ENCODE measurements around the gene AOPEP.

AOPEP gene

DNA sequence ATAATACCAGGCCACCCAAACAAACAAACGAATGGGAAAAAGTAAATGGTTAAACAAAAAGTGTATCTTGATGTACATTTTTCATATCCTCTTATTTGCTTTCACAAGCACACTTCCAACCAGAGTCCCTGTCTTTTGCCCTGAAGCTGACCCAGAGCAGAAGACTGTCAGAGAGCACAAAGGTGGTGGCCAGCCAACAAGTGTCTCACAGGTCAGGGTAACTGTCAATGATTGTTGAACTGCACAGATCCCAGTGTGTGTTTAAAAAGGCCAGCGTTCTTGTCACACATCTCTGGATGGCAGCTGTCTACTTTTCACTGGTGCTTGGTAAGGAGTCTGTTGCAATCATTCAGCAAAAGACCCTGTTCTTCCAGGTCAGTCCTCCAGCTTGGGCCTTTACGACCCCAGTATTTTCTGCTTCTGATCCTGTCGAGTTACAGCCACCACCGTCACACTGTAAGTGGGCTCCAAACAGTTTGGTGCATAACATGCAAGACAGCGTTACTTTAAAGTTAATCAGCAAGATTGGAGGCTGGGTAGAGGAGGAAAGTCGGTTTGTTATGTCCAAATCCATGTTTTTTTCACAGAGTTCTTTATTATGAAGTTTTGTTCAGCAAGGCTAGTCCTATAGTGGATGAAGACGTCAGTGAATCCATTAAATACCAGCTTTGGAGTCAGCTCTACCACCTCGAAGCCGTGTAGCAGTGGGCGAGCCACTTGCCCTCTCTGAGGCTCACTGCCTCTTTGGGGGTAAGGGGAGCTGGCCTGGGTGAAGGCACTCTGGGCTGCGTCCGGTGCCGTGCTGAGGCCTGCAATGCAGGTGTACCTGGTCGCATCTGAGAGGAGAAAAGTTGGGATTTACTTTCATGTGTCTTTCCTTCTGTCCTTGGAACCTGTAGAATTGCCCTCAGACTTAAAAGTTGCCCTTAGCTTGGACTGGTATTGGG lies 265.7 kb downstream of the AOPEP start:
- no peak for DNase-seq (ENCODE audit: low read depth in 2 of 2)

DNA sequence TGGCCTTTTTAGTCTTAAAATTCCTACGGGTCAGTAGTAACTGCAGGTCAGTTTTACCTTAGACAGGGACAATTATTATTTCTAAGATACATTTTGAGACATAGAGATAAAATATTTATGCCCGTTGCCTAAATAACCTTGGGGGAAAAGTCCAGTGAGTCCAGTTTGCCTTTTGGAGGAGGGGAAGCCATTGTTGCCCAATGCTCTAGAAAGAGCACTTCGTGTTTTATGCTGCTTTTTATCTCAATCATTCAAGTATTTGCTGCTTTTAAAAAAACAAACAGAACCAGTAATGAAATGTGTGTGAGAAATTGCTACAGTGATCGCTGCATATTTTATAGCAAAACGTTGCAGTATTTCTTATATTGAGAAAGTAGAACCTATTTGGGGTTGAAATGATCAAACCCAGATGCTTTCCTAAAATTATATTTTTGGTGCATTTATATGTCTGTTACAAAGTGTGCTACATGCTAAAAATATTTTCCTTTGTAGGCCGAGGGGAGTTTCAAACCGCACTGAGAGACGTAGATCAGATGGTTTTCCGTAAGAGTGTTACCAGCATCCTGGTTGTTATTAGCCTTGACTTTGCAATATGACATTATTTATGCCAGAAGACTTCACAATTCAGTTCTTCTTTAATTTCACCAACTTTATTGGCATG lies 266.8 kb downstream of the AOPEP start:
- DNase-seq (ENCODE audit: low read depth in 2 of 2), result no peak

DNA sequence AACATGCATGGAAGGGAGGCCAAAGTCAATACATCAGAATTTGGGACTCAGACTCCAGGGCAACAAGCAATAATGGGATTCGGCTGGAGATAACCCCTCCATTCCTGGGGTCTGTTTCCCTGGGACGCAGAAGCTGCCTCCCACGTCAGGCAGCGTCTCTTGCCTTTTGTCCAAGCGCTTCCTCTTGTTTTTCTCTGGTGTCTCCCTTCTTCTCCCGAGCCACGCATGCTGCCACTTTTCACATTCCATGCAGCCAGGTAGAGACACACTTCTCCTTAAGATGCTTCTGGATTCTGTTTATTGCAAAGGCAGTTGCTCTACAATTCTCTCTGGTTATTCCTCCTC lies 267.3 kb downstream of the AOPEP start:
- no peak for DNase-seq (ENCODE audit: low read depth in 2 of 2)

DNA sequence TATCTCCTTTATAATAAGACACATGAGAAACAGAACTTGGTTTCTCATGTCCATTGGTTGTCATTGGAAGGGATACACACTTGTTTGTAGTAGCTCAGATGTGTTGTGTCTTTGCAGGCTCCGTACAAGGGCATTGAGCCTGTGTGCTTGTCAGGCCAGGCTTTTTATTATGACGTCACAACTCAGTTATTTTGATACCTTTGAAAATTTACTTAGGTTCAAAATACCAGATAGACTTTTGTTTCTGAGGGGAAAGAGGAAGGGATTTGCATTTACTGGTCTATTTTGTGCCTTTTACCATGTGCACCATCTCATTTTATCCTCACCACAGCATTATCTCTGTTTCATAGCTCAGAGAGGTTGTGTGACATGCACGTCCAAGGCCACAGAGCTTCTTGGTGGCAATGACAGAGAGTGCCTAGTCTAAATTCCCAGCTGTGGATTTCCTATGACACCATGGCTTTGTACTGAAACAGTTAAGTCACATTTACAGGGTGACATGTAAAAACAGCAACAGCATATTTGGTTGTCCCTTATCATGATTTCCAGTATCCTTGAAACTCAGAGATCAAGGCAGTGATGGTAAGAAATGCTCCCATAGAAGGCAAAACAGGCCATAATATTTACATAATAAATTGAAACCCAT lies 268.7 kb downstream of the AOPEP start:
- DNase-seq (ENCODE audit: low read depth in 2 of 2), result no peak

DNA sequence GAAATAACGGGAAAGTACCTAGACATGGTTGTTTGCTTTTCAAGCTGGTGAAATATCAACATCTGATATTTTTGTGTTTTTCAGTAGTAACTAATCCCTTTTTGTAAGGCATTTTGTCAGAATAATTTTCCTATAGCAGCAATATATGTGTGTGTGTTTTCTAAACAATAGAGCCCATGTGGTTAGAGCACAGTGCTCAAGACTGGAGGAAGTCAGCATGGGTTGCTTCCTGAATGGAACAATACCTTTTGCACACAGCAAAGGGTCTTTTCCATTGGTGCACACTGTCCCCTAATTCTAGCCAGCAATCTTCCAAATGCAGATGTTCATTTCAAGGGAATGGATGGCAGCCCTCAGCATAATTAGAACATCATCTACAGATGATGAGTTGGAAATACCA lies 270.1 kb downstream of the AOPEP start:
- DNase-seq (ENCODE audit: low read depth in 2 of 2), result no peak

DNA sequence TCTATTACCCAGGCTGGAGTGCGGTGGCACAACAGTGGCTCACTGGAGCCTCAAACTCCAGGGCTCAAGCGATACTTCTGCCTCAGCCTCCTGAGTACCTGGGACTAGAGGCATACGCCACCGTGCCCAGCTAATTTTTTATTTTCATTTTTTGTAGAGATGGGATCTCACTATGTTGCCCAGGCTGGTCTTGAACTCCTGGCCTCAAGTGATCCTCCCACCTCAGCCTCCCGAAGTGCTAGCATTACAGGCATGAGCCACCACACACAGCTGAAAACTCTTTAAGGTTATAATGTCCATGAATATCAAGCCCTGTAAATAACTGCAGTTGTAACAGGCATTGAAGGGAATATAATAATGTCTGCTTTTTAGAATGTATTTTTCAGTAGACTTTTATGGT lies 271.2 kb downstream of the AOPEP start:
- DNase-seq (ENCODE audit: low read depth in 2 of 2), result no peak

DNA sequence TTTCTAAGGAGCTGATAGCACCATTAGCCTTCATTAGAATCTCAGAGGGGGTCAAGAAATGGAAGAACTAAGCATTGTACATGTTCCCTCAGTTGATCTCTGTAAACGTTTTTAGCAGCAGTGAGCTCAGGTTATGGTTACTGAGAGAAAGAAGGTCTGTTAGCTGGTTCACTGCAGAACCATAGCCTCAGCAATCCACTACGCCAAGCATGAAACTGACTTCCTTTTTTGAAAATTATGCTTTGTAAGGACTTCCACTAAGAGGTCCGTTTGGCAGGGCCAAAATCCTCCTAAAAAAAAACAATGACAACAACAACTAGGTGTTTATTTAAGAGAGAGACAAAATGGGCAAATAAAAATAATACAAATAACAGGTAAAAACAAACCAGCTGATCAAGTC lies 273.3 kb downstream of the AOPEP start:
- DNase-seq (ENCODE audit: low read depth in 2 of 2), result no peak

DNA sequence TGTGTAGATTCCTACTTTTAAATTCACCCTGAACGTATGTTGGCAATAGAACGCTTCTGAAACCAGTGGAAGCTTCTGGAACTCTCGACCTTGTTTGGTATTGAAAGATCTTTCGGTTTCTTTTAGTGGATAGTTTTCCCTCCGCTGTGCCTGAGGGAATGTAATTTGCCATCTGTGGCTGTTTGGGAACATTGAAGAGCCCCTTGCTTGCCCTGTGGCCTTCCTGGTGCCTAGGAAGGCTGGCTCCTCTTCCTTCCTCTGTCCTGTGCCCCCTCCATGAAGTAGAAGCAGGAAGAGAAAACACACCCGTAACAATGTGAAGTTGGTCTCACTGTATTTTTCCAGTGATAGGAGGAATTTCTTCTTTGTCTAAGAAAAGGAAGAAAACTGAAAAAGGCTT lies 274.3 kb downstream of the AOPEP start:
- no peak for DNase-seq (ENCODE audit: low read depth in 2 of 2)

DNA sequence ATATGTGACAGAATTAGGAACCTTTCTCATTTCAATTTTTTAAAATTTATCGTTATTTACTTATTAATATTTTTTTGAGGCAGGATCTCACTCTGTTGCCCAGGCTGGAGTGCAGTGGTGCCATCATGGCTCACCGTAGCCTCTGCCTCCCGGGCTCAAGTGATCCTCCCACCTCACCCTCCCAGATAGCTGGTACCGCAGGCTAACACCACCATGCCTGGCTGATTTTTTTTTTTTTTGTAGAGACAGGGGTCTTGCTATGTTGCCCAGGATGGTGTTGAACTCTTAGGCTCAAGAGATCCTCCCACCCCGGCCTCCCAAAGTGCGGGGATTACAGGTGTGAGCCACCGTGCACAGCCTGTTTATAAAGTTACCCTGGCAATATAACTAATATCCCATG lies 275.2 kb downstream of the AOPEP start:
- no peak for DNase-seq (ENCODE audit: low read depth in 2 of 2)

DNA sequence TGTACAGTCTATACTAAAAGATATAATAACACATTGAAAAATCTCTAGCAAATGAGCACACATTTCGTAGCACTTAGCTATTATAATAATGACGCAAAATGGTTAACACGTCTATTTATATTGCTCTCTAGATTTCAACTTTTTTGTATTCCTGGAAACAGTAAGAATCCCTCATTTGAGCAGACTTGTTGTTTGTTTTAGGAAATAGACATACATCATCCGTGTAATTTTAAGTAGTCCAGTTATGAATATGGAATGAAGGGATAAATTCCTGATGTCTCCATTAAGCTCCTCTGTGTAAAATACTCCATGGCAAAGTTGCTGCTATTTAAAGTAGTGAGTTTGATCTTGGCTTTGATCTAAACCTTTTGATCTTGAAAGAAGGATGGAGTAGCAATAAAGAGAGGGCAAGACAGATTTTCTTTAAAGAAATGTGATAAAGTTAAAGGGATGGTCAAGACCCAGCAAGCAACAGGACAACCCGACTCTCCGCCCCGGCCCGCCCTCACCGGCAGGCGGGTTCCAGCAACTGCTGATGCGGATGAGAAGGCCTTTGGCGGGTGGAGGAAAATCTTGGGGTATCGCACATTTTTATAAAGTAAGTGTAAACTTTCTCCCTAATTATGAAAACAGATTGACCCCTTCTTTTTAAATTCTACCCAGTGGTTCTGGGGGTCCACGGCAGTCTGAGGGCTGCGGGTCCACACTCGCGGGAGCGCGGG lies 277.4 kb downstream of the AOPEP start:
- no peak for DNase-seq (ENCODE audit: low read depth in 2 of 2)

DNA sequence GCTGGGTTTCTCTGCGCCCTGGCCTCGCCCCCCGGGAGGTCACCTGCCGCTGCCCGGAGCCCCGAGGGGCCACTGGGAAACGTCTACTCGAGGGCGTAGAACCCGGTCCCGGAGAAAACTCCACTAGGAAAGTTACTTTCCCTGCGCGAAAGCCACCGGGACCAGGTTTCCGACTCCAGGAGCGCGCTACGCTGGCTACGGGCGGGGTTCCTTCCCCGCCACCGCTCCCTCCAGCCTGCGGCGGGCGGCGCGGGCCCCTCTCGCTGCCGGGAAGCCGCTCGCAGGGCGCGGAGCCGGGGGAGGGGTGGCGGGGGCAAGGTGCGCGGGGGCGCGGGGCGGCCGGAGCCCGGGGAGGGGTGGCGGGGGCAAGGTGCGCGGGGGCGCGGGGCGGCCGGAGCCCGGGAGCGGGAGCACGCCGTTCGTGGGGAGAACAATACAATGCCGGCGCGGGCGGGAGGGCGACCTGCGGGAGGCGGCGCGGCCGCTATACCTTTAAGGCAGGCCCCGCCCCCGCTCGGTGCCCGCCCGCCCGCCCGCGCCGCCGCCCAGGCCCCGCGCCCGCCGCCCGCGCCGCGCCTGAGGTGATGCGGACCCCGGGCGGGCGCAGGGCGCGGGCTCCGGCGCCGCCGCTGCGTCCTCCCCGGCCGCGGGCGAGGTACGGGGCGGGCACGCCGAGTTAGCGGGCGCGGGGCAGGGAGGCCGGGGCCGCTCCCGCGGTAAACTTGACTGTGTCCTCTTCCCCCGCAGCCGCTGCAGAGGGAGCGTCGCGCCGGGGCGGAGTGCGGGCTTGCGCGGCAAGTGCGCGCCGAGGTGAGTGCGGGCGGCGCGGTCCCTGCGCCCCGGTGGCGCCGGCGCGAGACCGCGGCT lies 278.1 kb downstream of the AOPEP start:
- peak in 1 of 2 experiments; percentile 16 for DNase-seq (ENCODE audit: low read depth in 2 of 2)

DNA sequence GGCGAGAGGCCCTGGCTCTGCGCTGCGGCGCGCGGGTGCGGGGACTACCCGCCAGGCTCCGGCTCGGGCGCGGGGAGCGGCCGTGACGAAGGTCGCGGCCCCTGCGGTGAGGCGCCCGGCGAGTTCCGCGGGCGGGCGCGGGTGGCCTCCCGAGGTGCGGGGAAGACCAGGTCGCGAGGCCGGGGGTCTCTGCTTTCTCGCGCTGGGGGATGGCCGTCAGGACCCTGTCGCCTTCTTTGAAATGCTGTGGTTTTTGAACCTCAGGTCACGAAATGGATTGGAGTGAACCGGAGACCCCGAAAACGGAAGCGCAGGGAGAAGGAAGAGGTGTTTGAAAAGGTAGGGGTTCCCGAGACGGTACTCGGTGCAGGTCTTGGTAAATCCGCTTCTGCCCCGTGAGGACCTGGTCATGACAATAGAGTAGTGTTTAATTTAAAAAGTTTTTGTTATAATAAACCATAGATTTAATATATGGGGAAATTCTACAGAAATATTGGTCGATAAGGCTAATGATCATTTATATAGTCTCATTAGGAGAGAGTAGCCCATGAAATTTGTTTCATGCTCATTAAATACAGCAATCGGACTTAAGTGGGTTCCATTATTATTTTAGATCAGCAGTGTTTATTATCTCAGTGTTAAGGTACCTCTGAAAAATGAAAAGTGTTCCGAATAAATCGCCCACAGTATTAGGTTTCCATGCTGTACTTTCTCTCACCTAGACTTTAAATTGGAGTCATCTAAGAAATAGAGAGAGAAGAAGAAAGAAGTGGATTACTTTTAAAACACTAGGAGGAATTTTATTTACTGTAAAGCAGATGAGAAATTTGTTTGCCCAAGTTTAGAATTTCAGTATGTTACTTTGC lies 279.0 kb downstream of the AOPEP start:
- no peak for DNase-seq (ENCODE audit: low read depth in 2 of 2)

DNA sequence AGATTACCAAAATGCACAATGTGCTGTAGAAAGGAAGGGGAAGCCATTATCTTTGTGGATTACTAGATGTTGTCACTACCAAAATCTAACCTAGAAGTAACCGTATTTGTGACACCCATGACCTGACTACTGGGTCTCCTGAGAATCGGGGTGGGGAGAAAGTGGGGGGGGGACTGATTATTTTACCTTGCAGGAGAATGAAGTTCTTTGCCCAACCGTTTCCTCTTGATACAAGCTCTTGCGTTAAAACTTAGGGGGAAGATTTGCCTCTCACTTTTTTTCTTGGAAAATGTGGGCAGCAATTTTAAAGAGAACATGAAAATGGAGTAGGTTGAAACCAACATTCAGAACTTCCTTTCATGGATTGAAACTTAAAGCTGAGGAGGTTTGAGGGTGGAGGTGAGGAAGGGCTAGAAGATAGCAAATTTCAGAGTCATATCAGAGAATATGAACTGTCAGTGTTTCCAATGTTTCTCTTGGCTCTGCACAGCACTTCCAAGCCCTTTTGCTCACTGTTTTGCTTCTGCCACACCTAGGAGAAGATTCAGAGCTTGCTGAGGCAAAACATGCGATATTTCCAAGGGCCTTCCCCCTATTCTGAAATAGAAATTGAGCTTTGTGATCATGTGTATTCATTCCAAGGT lies 280.8 kb downstream of the AOPEP start:
- DNase-seq (ENCODE audit: low read depth in 2 of 2), result no peak

DNA sequence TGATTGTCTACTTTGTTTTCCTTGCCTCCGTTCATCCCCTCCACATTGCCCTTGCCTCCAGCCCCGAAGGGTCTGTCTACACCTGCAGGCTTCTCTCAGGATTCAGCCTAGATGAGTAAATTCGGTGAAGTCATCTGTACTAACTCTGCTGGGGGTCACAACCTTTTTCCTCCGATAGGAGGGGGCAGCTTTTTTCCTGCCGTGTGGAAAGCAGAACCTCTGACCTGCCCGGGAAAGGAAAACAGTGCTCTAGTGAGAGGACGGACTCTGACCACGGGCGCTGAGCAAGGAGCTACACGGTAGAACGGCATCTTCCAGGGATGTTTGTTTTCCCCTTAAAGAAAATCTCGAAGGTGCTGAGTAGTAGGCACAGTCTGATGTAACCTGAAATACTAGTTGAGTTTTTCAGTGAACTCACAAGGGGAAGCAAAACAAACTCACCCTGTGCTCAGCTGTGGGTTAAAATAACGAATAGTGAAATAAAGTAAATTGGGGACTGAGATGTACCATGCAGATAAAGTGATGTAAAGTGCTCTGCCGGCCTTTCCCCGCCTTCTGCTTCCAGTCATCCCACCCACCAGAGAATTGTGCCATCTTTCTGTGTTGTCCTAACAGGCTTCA lies 281.8 kb downstream of the AOPEP start:
- DNase-seq (ENCODE audit: low read depth in 2 of 2), result no peak

DNA sequence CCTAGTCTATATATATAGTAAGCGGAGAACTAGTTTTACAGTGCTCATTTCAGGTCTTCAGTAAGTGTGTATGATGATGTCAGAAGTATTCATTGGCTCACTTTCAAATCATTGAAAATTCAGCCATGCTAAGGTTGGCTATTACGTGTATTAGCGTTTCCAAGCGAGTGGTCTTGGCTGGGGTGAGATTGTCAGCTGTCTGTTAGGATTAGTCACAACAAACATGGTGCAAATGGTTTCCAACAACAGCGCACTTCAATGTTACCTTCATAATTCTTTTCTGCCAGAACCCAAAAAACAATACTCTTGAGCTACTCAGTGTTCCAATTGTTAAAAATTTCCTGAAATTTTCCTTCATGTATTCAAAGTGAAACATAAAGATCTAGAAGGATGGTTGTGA lies 283.0 kb downstream of the AOPEP start:
- DNase-seq (ENCODE audit: low read depth in 2 of 2), result no peak

DNA sequence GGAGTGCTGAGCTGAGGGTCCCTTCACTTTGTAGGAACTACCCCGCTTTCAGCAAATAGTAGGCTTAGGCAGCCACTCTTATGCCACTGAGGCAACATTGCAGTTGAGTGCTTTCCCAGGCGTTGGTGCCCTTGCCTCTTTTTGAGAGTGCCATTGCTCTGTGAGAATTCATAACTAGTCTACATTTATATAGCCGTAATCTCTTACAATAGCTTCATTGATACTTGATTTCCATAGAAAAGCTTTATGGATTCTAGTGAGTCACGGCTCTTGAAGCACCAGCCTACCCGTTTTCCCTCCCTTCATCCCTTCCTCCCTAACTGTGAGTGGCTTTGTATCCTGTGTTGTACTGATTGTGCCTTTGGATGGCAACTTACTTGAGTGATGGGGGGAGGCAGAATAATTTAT lies 283.9 kb downstream of the AOPEP start:
- DNase-seq (ENCODE audit: low read depth in 2 of 2), result no peak

DNA sequence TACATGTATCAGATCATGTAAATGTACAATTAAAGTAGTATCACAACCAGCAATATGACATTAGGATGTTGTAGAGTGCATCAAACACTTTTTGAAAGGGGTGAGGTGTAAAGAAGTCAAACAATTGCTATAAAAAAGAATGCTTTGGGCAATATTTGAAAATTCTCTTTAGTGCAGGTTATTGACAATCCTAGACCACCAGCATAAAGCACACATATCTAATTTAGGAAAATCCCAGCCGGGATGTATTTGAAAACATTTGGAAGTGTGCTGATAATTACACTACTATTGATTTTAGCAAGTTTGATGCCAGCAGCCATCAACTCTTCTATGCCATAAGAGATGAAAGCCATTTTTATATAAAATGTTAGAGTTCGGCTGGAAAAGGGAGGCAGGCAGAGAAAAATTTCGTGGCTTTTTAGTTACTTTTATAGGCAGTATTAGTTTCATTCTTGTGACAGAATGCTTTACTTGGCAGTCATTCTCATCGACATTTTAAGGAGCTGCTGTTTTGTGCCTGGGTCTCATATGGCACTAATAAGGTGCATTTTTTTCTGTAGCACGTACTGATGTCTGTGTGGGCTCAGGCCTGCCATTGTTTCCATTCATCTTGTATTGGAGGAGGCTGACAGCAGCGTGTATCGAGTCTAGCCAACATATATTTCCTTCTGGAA lies 285.7 kb downstream of the AOPEP start:
- no peak for DNase-seq (ENCODE audit: low read depth in 2 of 2)

DNA sequence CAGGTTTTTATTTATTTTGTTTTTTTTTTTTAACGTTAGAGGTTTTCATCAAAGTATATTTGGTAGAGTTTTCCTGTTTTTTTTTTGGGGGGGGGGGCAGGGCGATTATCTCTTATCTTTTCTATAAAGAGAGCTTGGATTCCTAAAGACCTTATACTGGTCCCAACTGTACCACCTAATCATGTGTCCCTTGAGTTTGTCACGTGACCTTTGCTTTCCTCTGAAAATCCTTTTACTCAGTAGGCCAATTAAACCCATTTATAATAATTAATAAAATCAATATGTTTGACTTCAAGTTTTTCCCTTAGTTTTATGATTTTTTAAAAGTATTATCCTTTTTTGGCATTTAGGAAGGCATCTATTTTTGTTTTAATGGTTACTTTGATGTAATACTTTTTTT lies 286.4 kb downstream of the AOPEP start:
- no peak for DNase-seq (ENCODE audit: low read depth in 2 of 2)

DNA sequence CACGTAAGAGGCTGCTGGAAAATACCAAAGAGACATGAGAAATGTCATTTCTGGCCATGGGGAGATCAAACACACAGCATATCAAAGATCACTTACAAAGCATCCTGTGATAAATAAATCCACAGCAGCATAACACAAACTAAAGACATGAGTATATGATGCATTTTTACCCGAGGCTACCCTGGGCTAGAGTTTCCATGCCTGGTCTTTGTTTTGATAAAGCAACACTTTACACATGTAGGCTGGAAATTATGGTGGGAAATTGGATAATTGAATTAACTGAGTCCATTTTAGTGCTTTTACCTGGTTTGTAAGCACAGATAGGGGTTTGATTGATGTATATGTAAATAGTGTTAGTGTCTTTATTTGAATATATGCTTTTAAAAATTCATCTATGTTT lies 288.4 kb downstream of the AOPEP start:
- no peak for DNase-seq (ENCODE audit: low read depth in 2 of 2)
